ENCODE data around the gene SEPTIN12.

SEPTIN12 gene

GRCh38 chr16:4787627-4788482 lies at the start of gene SEPTIN12:
SEPTIN12 (minus strand) TSS chr16:4788345; CDS start chr16:4787645, 700 bp downstream.
- DNase-seq (ENCODE audit: low read depth): no peak

- DNase-seq (ENCODE audit: low read depth): no peak
Observed at GRCh38 chr16:4836727-4837126, 48.6 kb upstream of the SEPTIN12 start.

- DNase-seq (ENCODE audit: low read depth): no peak
Observed at GRCh38 chr16:4833584-4833983, 45.4 kb upstream of the SEPTIN12 start.

GRCh38 chr16:4832698-4833343 lies 44.7 kb upstream of the SEPTIN12 start:
- DNase-seq (ENCODE audit: low read depth): no peak

- DNase-seq (ENCODE audit: low read depth): no peak
Observed at GRCh38 chr16:4831616-4832015, 43.5 kb upstream of the SEPTIN12 start.

- DNase-seq (ENCODE audit: low read depth): no peak
Observed at GRCh38 chr16:4830408-4830807, 42.3 kb upstream of the SEPTIN12 start.

- no peak for DNase-seq (ENCODE audit: low read depth)
Observed at GRCh38 chr16:4828567-4829321, 40.6 kb upstream of the SEPTIN12 start.

GRCh38 chr16:4826980-4827379 lies 38.8 kb upstream of the SEPTIN12 start:
- no peak for DNase-seq (ENCODE audit: low read depth)

- DNase-seq (ENCODE audit: low read depth): no peak
Observed at GRCh38 chr16:4826526-4826925, 38.4 kb upstream of the SEPTIN12 start.

GRCh38 chr16:4825196-4825595 lies 37.1 kb upstream of the SEPTIN12 start:
- no peak for DNase-seq (ENCODE audit: low read depth)

- no peak for DNase-seq (ENCODE audit: low read depth)
Observed at GRCh38 chr16:4820652-4821051, 32.5 kb upstream of the SEPTIN12 start.

- no peak for DNase-seq (ENCODE audit: low read depth)
Observed at GRCh38 chr16:4814542-4815173, 26.5 kb upstream of the SEPTIN12 start.

GRCh38 chr16:4814046-4814445 lies 25.9 kb upstream of the SEPTIN12 start:
- DNase-seq (ENCODE audit: low read depth): no peak

GRCh38 chr16:4813251-4814003 lies 25.3 kb upstream of the SEPTIN12 start:
- DNase-seq (ENCODE audit: low read depth): no peak

GRCh38 chr16:4811773-4812172 lies 23.6 kb upstream of the SEPTIN12 start:
- DNase-seq (ENCODE audit: low read depth): no peak

GRCh38 chr16:4811242-4811641 lies 23.1 kb upstream of the SEPTIN12 start:
- DNase-seq (ENCODE audit: low read depth): no peak

- no peak for DNase-seq (ENCODE audit: low read depth)
Observed at GRCh38 chr16:4806280-4806679, 18.1 kb upstream of the SEPTIN12 start.

- no peak for DNase-seq (ENCODE audit: low read depth)
Observed at GRCh38 chr16:4805231-4805630, 17.1 kb upstream of the SEPTIN12 start.

- no peak for DNase-seq (ENCODE audit: low read depth)
Observed at GRCh38 chr16:4803898-4804762, 16.0 kb upstream of the SEPTIN12 start.

GRCh38 chr16:4803401-4803844 lies 15.3 kb upstream of the SEPTIN12 start:
- DNase-seq (ENCODE audit: low read depth): no peak
